Loucy (cell line): ENCODE measurements around the gene PFKFB1.
"Not testable (repeated sequence)": the region's sequence is repeated elsewhere in the genome, so short reads cannot be mapped to it uniquely, and the experiment has no call there.

Experiments
- H2AFZ ChIP-seq: fragments of 200-600 bp; sonication (generic); 2 replicates; pipeline ENCODE4 v1.6.0; 2016; ENCODE audit warnings: antibody characterized with exemption, mild to moderate bottlenecking, low read length, moderate library complexity
- H3F3A ChIP-seq: fragments of 200-600 bp; 2 replicates; pipeline ENCODE4 v1.6.0; 2016; ENCODE audit warnings: antibody characterized with exemption, low read depth, mild to moderate bottlenecking
- H3K27me3 ChIP-seq: fragments of 200-600 bp; sonication (generic); 2 replicates; pipeline ENCODE4 v1.6.1; 2014; ENCODE audit warnings: low read length, mild to moderate bottlenecking; ENCODE audit not compliant: insufficient read depth, poor library complexity, severe bottlenecking
- H3K36me3 ChIP-seq: fragments of 200-600 bp; sonication (generic); 2 replicates; pipeline ENCODE4 v1.6.1; 2016; ENCODE audit warnings: low read length; ENCODE audit not compliant: insufficient read depth
- H3K4me1 ChIP-seq: fragments of 200-600 bp; sonication (generic); 2 replicates; pipeline ENCODE4 v1.5.1; 2014; ENCODE audit warnings: low read length, mild to moderate bottlenecking; ENCODE audit not compliant: insufficient read depth, poor library complexity, severe bottlenecking
- H3K4me2 ChIP-seq: fragments of 200-600 bp; sonication (generic); 2 replicates; pipeline ENCODE4 v1.6.0; 2014; ENCODE audit warnings: antibody characterized with exemption, low read length, low read depth, mild to moderate bottlenecking; ENCODE audit not compliant: poor library complexity, severe bottlenecking
- H3K4me3 ChIP-seq: fragments of 200-600 bp; sonication (generic); 2 replicates; pipeline ENCODE4 v1.5.1; 2014; ENCODE audit warnings: low read length, mild to moderate bottlenecking, mixed read lengths; ENCODE audit not compliant: poor library complexity, severe bottlenecking
- H3K79me2 ChIP-seq: fragments of 200-600 bp; sonication (generic); 2 replicates; pipeline ENCODE4 v1.6.1; 2014; ENCODE audit warnings: low read length; ENCODE audit not compliant: insufficient read depth
- H3K9ac ChIP-seq: fragments of 200-600 bp; sonication (generic); 2 replicates; pipeline ENCODE4 v1.6.0; 2014; ENCODE audit warnings: mild to moderate bottlenecking, low read depth, low read length, moderate library complexity; ENCODE audit not compliant: poor library complexity, severe bottlenecking
- H3K9me2 ChIP-seq: fragments of 200-600 bp; sonication (generic); replicated peaks from 2 replicates; pipeline ENCODE4 v1.6.1; 2016; ENCODE audit warnings: low read depth, low read length, mixed read lengths
- H3K9me3 ChIP-seq: fragments of 200-600 bp; sonication (generic); 2 replicates; pipeline ENCODE4 v1.6.1; 2014; ENCODE audit warnings: mild to moderate bottlenecking, antibody characterized with exemption, low read length, low read depth; ENCODE audit not compliant: insufficient read depth
- H4K20me1 ChIP-seq: fragments of 200-600 bp; sonication (generic); 2 replicates; pipeline ENCODE4 v1.6.0; 2014; ENCODE audit warnings: antibody characterized with exemption, low read length, mild to moderate bottlenecking; ENCODE audit not compliant: insufficient read depth, poor library complexity, severe bottlenecking
- CTCF ChIP-seq: fragments of 200-600 bp; sonication (generic); conservative IDR thresholded peaks from 2 replicates; pipeline ENCODE4 v1.5.1; 2014; ENCODE audit warnings: mild to moderate bottlenecking, antibody characterized with exemption, low read length
- EZH2phosphoT487 ChIP-seq: fragments of 200-600 bp; IDR thresholded peaks from 2 replicates; pipeline ENCODE4 v1.6.1; 2018; ENCODE audit warnings: antibody characterized with exemption, mild to moderate bottlenecking, moderate library complexity, borderline replicate concordance

PFKFB1 gene

GRCh38 chrX:54991706-54992105 is 2.3 kb downstream of the PFKFB1 start:
- Histone ChIP-seq H3K36me3 (no peaks in the 10 kb centered on the region), H3K27me3 (no peaks in the 10 kb centered on the region), H3K9me3 (no peaks in the 10 kb centered on the region), H3F3A (no peaks in the 10 kb centered on the region), H2AFZ (no peak overlapping the region), H3K4me3 (no peak overlapping the region), H3K4me1 (no peaks in the 10 kb centered on the region), H3K4me2 (no peak overlapping the region), H3K9me2 (no peaks in the 10 kb centered on the region), H3K79me2 (no peaks in the 10 kb centered on the region), H3K9ac (no peak overlapping the region), H4K20me1 (no peaks in the 10 kb centered on the region)
- TF ChIP-seq EZH2phosphoT487 (no peak), CTCF (no peak)

- H3K79me2 ChIP-seq, H3K9me2 ChIP-seq, H3K27me3 ChIP-seq, H3K4me2 ChIP-seq, H3K36me3 ChIP-seq, H3K4me3 ChIP-seq, H4K20me1 ChIP-seq, H2AFZ ChIP-seq, H3F3A ChIP-seq, H3K9me3 ChIP-seq, H3K4me1 ChIP-seq, H3K9ac ChIP-seq: not testable (repeated sequence)
Observed at GRCh38 chrX:54983306-54983705, 10.7 kb downstream of the PFKFB1 start.

GRCh38 chrX:54980334-54980733 is 13.7 kb downstream of the PFKFB1 start:
- H3K4me1 ChIP-seq: no peaks in the 10 kb centered on the region
- no peaks in the 10 kb centered on the region for H3K9me3 ChIP-seq
- H2AFZ ChIP-seq: no peak overlapping the region
- H3K4me3 ChIP-seq: no peak overlapping the region
- H3K4me2 ChIP-seq: no peak overlapping the region
- no peak overlapping the region for H3K9ac ChIP-seq
- H4K20me1 ChIP-seq: no peaks in the 10 kb centered on the region
- H3K27me3 ChIP-seq: no peaks in the 10 kb centered on the region
- TF ChIP-seq CTCF (no peak), EZH2phosphoT487 (no peak)
- no peaks in the 10 kb centered on the region for H3F3A ChIP-seq
- H3K79me2 ChIP-seq: no peaks in the 10 kb centered on the region
- no peaks in the 10 kb centered on the region for H3K36me3 ChIP-seq
- no peaks in the 10 kb centered on the region for H3K9me2 ChIP-seq

- Histone ChIP-seq H3K27me3 (no peaks in the 10 kb centered on the region), H3K9me2 (no peaks in the 10 kb centered on the region)
- no peak for TF ChIP-seq CTCF
- no peak for TF ChIP-seq EZH2phosphoT487
Observed at GRCh38 chrX:54979432-54979831, 14.6 kb downstream of the PFKFB1 start.

More at GRCh38 chrX:54979432-54979831, 14.6 kb downstream of the PFKFB1 start:
- H3K79me2 ChIP-seq: no peaks in the 10 kb centered on the region
- no peaks in the 10 kb centered on the region for H3K9me3 ChIP-seq
- H3K4me1 ChIP-seq: no peaks in the 10 kb centered on the region
- H3K4me2 ChIP-seq: no peak overlapping the region
- H3K36me3 ChIP-seq: no peaks in the 10 kb centered on the region
- no peaks in the 10 kb centered on the region for H4K20me1 ChIP-seq
- H3F3A ChIP-seq: no peaks in the 10 kb centered on the region
- no peak overlapping the region for H3K9ac ChIP-seq
- no peak overlapping the region for H3K4me3 ChIP-seq
- H2AFZ ChIP-seq: no peak overlapping the region
